ENCODE measurements around the gene SSPN. TPM values are rescaled to one million over a fixed set of nuclear protein-coding genes. Genes with fewer than 3 reads are reported as not detected.
A peak's percentile ranks its signal among the peaks of the same experiment; 100 is the strongest.

SSPN gene
- total and polyA plus RNA-seq, 4 experiments from 2014 or later: 1.0 TPM; not detected in 3

DNA sequence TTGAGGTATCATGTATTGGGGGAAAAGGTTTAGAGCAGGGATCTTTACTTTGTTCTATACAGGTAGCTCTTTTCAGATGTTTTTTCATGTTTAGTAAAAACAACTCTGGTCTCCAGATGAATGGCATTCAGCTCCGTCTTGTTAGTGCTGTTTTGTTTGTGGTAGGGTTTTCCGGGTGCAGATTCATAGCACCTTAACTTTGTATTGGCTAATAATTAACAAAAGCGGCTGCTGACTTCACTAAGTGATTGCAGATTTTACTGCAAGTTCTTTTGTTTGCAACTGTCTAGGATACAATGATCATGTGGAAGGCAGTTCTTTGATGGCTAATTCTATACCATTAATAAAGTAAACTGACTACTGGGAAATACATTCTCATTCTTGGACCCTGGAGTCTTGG lies 38.4 kb upstream of the SSPN start:
- intact Hi-C loops (cut with micrococcal nuclease): no loop called here
- H3K36me3 ChIP-seq (ENCODE audit: insufficient read depth, low read length): no peaks in the 10 kb centered on the region
- no peaks in the 10 kb centered on the region for H3K27me3 ChIP-seq (ENCODE audit: insufficient read depth, low read length)
- Mint-ChIP-seq H3K27ac (no peak overlapping the region), H3K4me1 (no peaks in the 10 kb centered on the region), H3K27me3 (peaks cover 8 to 16% of the 10 kb centered on the region in 2 donors), H3K36me3 (no peaks in the 10 kb centered on the region), H3K4me3 (no peak overlapping the region), H3K9me3 (no peaks in the 10 kb centered on the region)
- DNase-seq: no peak
- CTCF ChIA-PET (ENCODE audit: partially characterized antibody): no interaction called here
- H3K4me1 ChIP-seq (ENCODE audit: insufficient read depth, low read length): no peaks in the 10 kb centered on the region
- H3K9me3 ChIP-seq (ENCODE audit: control insufficient read depth in 1 of 2, low read length in 2 of 2): no peaks in the 10 kb centered on the region
- no peak overlapping the region for H3K4me3 ChIP-seq (ENCODE audit: low read length in 2 of 2)
- H3K27ac ChIP-seq (ENCODE audit: low read depth, low read length): no peak overlapping the region
- POLR2A ChIA-PET (ENCODE audit: partially characterized antibody): no interaction called here

GRCh38 chr12:26158078-26158764 lies 37.2 kb upstream of the SSPN start:
- Mint-ChIP-seq H3K27me3 (peaks cover 8 to 14% of the 10 kb centered on the region in 2 donors), H3K4me3 (no peak overlapping the region), H3K36me3 (no peaks in the 10 kb centered on the region), H3K27ac (peak overlapping the region in 1 of 7 donors; percentile 24), H3K9me3 (no peaks in the 10 kb centered on the region), H3K4me1 (no peaks in the 10 kb centered on the region)
- no peaks in the 10 kb centered on the region for H3K4me1 ChIP-seq (ENCODE audit: insufficient read depth, low read length)
- H3K4me3 ChIP-seq (ENCODE audit: low read length in 2 of 2): no peak overlapping the region
- intact Hi-C loops (cut with micrococcal nuclease): no loop called here
- H3K36me3 ChIP-seq (ENCODE audit: insufficient read depth, low read length): no peaks in the 10 kb centered on the region
- no peaks in the 10 kb centered on the region for H3K27me3 ChIP-seq (ENCODE audit: insufficient read depth, low read length)
- CTCF ChIA-PET (ENCODE audit: partially characterized antibody): no interaction called here
- POLR2A ChIA-PET (ENCODE audit: partially characterized antibody): no interaction called here
- no peak overlapping the region for H3K27ac ChIP-seq (ENCODE audit: low read depth, low read length)
- no peak for DNase-seq
- no peaks in the 10 kb centered on the region for H3K9me3 ChIP-seq (ENCODE audit: control insufficient read depth in 1 of 2, low read length in 2 of 2)

- Histone ChIP-seq H3K27ac (ENCODE audit: low read depth, low read length) (no peak overlapping the region), H3K9me3 (ENCODE audit: control insufficient read depth in 1 of 2, low read length in 2 of 2) (no peaks in the 10 kb centered on the region), H3K27me3 (ENCODE audit: insufficient read depth, low read length) (no peaks in the 10 kb centered on the region), H3K36me3 (ENCODE audit: insufficient read depth, low read length) (no peaks in the 10 kb centered on the region), H3K4me1 (ENCODE audit: insufficient read depth, low read length) (no peaks in the 10 kb centered on the region), H3K4me3 (ENCODE audit: low read length in 2 of 2) (no peak overlapping the region)
- Mint-ChIP-seq H3K9me3 (no peaks in the 10 kb centered on the region), H3K27ac (no peak overlapping the region), H3K27me3 (peaks cover 14 to 17% of the 10 kb centered on the region in 2 donors), H3K4me3 (no peak overlapping the region), H3K4me1 (no peaks in the 10 kb centered on the region), H3K36me3 (no peaks in the 10 kb centered on the region)
- ChIA-PET CTCF (ENCODE audit: partially characterized antibody) (no interaction called here), POLR2A (ENCODE audit: partially characterized antibody) (no interaction called here)
- no peak for DNase-seq
- intact Hi-C loops (cut with micrococcal nuclease): no loop called here
These were observed 33.2 kb upstream of the SSPN start for GRCh38 chr12:26162174-26162573.

- intact Hi-C loops (cut with micrococcal nuclease): no loop called here
- ChIA-PET POLR2A (ENCODE audit: partially characterized antibody) (no interaction called here), CTCF (ENCODE audit: partially characterized antibody) (no interaction called here)
- H3K4me3 ChIP-seq (ENCODE audit: low read length in 2 of 2): no peak overlapping the region
- no peak overlapping the region for H3K27ac Mint-ChIP-seq
- H3K36me3 Mint-ChIP-seq: no peaks in the 10 kb centered on the region
- H3K27ac ChIP-seq (ENCODE audit: low read depth, low read length): no peak overlapping the region
- H3K27me3 Mint-ChIP-seq: peaks cover 17% of the 10 kb centered on the region in 2 donors
- no peaks in the 10 kb centered on the region for H3K36me3 ChIP-seq (ENCODE audit: insufficient read depth, low read length)
- H3K4me1 Mint-ChIP-seq: no peaks in the 10 kb centered on the region
- H3K4me3 Mint-ChIP-seq: no peak overlapping the region
- H3K4me1 ChIP-seq (ENCODE audit: insufficient read depth, low read length): no peaks in the 10 kb centered on the region
- no peaks in the 10 kb centered on the region for H3K27me3 ChIP-seq (ENCODE audit: insufficient read depth, low read length)
- no peaks in the 10 kb centered on the region for H3K9me3 ChIP-seq (ENCODE audit: control insufficient read depth in 1 of 2, low read length in 2 of 2)
- DNase-seq: no peak
- H3K9me3 Mint-ChIP-seq: no peaks in the 10 kb centered on the region
These were observed 32.5 kb upstream of the SSPN start for GRCh38 chr12:26162905-26163304.

DNA sequence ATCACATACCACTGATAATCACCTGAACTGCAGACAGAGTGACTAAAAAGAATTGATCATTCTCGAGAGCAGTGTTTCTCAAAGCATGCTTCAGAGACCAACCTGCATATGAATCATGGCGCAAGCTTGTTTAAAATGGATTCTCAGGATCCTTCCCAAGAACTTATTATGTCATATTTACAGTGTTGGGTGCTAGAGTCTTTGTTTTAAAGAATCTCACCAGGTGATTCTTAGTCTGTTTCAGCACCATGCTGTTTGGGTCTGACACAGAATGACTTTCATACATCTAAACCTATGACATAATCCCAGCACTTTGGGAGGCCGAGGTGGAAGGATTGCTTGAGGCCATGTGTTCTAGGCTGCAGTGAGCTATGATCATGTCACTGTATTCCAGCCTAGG lies 31.3 kb upstream of the SSPN start:
- Histone ChIP-seq H3K27me3 (ENCODE audit: insufficient read depth, low read length) (no peaks in the 10 kb centered on the region), H3K27ac (ENCODE audit: low read depth, low read length) (no peak overlapping the region), H3K9me3 (ENCODE audit: control insufficient read depth in 1 of 2, low read length in 2 of 2) (no peaks in the 10 kb centered on the region), H3K4me1 (ENCODE audit: insufficient read depth, low read length) (no peaks in the 10 kb centered on the region), H3K36me3 (ENCODE audit: insufficient read depth, low read length) (no peaks in the 10 kb centered on the region), H3K4me3 (ENCODE audit: low read length in 2 of 2) (no peak overlapping the region)
- ChIA-PET CTCF (ENCODE audit: partially characterized antibody) (no interaction called here), POLR2A (ENCODE audit: partially characterized antibody) (no interaction called here)
- H3K4me3 Mint-ChIP-seq: no peak overlapping the region
- intact Hi-C loops (cut with micrococcal nuclease): no loop called here
- H3K27me3 Mint-ChIP-seq: peaks cover 19 to 20% of the 10 kb centered on the region in 2 donors
- H3K36me3 Mint-ChIP-seq: no peaks in the 10 kb centered on the region
- DNase-seq: no peak
- no peaks in the 10 kb centered on the region for H3K4me1 Mint-ChIP-seq
- no peak overlapping the region for H3K27ac Mint-ChIP-seq
- H3K9me3 Mint-ChIP-seq: no peaks in the 10 kb centered on the region

DNA sequence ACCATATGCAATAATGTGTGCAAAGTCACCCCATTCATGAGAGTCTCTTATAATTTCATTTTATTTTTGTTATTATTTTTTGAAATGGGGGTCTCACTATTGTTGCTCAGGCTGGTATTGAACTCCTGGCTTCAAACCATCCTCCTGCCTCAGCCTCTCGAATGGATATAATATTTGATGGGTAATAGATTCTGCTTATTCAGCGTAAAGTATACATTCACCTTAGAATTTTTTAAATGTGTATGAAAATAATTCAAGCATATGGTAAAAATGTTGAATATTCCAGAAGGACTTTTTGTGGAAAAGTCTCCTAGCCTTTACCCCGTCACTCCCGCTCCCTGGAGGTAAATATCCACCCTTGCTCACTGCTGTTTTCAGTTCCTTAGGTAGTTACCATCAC lies 23.4 kb upstream of the SSPN start:
- POLR2A ChIA-PET (ENCODE audit: partially characterized antibody): no interaction called here
- CTCF ChIA-PET (ENCODE audit: partially characterized antibody): no interaction called here
- H3K27me3 Mint-ChIP-seq: peaks cover 6 to 18% of the 10 kb centered on the region in 2 donors

GRCh38 chr12:26172539-26172938 lies 22.8 kb upstream of the SSPN start:
- no peak for DNase-seq
- no peak overlapping the region for H3K27ac ChIP-seq (ENCODE audit: low read depth, low read length)
- Mint-ChIP-seq H3K4me1 (no peaks in the 10 kb centered on the region), H3K27me3 (peaks cover 6 to 15% of the 10 kb centered on the region in 2 donors), H3K36me3 (no peaks in the 10 kb centered on the region), H3K9me3 (peaks cover 0 to 4% (median 0%) of the 10 kb centered on the region in 8 donors), H3K4me3 (no peak overlapping the region), H3K27ac (no peak overlapping the region)
- no peaks in the 10 kb centered on the region for H3K9me3 ChIP-seq (ENCODE audit: control insufficient read depth in 1 of 2, low read length in 2 of 2)
- intact Hi-C loops (cut with micrococcal nuclease): no loop called here
- CTCF ChIA-PET (ENCODE audit: partially characterized antibody): no interaction called here
- no peaks in the 10 kb centered on the region for H3K36me3 ChIP-seq (ENCODE audit: insufficient read depth, low read length)
- POLR2A ChIA-PET (ENCODE audit: partially characterized antibody): no interaction called here
- no peaks in the 10 kb centered on the region for H3K4me1 ChIP-seq (ENCODE audit: insufficient read depth, low read length)
- H3K4me3 ChIP-seq (ENCODE audit: low read length in 2 of 2): no peak overlapping the region
- H3K27me3 ChIP-seq (ENCODE audit: insufficient read depth, low read length): no peaks in the 10 kb centered on the region

More for the DNA sequence above, 23.4 kb upstream of the SSPN start:
- Histone ChIP-seq H3K4me3 (ENCODE audit: low read length in 2 of 2) (no peak overlapping the region), H3K4me1 (ENCODE audit: insufficient read depth, low read length) (no peaks in the 10 kb centered on the region), H3K9me3 (ENCODE audit: control insufficient read depth in 1 of 2, low read length in 2 of 2) (no peaks in the 10 kb centered on the region), H3K27me3 (ENCODE audit: insufficient read depth, low read length) (no peaks in the 10 kb centered on the region), H3K36me3 (ENCODE audit: insufficient read depth, low read length) (no peaks in the 10 kb centered on the region), H3K27ac (ENCODE audit: low read depth, low read length) (no peak overlapping the region)
- intact Hi-C loops (cut with micrococcal nuclease): no loop called here
- Mint-ChIP-seq H3K4me3 (no peak overlapping the region), H3K4me1 (no peaks in the 10 kb centered on the region), H3K36me3 (no peaks in the 10 kb centered on the region), H3K27ac (no peak overlapping the region), H3K9me3 (peaks cover 0 to 4% (median 0%) of the 10 kb centered on the region in 8 donors)
- DNase-seq: no peak

Data from CD4-positive, alpha-beta memory T cell (primary cell).